ENCODE measurements around the gene NT5E.
"Not testable (repeated sequence)": the region's sequence is repeated elsewhere in the genome, so short reads cannot be mapped to it uniquely, and the experiment has no call there.

NT5E gene

GRCh38 chr6:85516168-85516567, 66.3 kb downstream of the NT5E start:
- no peak overlapping the region for H3K9ac ChIP-seq
- H3K4me3 ChIP-seq (ENCODE audit: low read depth, low read length) = no peak overlapping the region
- H3K9me3 ChIP-seq (ENCODE audit: control insufficient read depth, low read length) = no peaks in the 10 kb centered on the region
- no peak overlapping the region for H2AFZ ChIP-seq
- no peak overlapping the region for H3K4me2 ChIP-seq (ENCODE audit: low read length)
- H3K79me2 ChIP-seq = no peaks in the 10 kb centered on the region
- no peaks in the 10 kb centered on the region for H3K36me3 ChIP-seq (ENCODE audit: control insufficient read depth, insufficient read depth, low read length)
- no peaks in the 10 kb centered on the region for H3K4me1 ChIP-seq
- no peak overlapping the region for H3K27ac ChIP-seq
- TF ChIP-seq, protein P1, sequence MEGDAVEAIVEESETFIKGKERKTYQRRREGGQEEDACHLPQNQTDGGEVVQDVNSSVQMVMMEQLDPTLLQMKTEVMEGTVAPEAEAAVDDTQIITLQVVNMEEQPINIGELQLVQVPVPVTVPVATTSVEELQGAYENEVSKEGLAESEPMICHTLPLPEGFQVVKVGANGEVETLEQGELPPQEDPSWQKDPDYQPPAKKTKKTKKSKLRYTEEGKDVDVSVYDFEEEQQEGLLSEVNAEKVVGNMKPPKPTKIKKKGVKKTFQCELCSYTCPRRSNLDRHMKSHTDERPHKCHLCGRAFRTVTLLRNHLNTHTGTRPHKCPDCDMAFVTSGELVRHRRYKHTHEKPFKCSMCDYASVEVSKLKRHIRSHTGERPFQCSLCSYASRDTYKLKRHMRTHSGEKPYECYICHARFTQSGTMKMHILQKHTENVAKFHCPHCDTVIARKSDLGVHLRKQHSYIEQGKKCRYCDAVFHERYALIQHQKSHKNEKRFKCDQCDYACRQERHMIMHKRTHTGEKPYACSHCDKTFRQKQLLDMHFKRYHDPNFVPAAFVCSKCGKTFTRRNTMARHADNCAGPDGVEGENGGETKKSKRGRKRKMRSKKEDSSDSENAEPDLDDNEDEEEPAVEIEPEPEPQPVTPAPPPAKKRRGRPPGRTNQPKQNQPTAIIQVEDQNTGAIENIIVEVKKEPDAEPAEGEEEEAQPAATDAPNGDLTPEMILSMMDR (IDR thresholded peaks at IDR 0.05) = no peak
- H3K27me3 ChIP-seq (ENCODE audit: control insufficient read depth, insufficient read depth, low read length) = no peaks in the 10 kb centered on the region

DNA sequence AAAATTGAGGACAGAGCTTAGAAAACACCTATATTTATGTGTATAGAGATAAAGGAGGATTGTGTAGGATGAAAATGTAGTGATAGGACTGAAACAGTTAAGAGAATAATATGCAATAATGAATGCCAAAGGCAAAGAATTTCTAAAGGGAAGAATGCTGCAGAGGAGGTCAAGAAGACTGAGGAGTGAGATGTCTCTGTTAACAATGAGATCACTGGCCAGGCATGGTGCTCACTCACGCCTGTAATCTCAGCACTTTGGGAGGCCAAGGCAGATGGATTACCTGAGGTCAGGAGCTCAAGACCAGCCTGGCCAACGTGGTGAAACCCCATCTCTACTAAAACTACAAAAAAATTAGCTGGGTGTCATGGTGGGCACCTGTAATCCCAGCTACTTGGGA, 74.4 kb downstream of the NT5E start:
- not testable (repeated sequence) for H3K79me2 ChIP-seq; H3K4me3 ChIP-seq (ENCODE audit: low read depth, low read length); H3K27me3 ChIP-seq (ENCODE audit: control insufficient read depth, insufficient read depth, low read length); H3K4me1 ChIP-seq; H2AFZ ChIP-seq; H3K9ac ChIP-seq; H3K27ac ChIP-seq; H3K4me2 ChIP-seq (ENCODE audit: low read length); H3K36me3 ChIP-seq (ENCODE audit: control insufficient read depth, insufficient read depth, low read length); H3K9me3 ChIP-seq (ENCODE audit: control insufficient read depth, low read length)

- no peaks in the 10 kb centered on the region for H3K27me3 ChIP-seq (ENCODE audit: control insufficient read depth, insufficient read depth, low read length)
- no peaks in the 10 kb centered on the region for H3K36me3 ChIP-seq (ENCODE audit: control insufficient read depth, insufficient read depth, low read length)
- TF ChIP-seq, protein P1 (IDR thresholded peaks at IDR 0.05) = peak; percentile 59
- no peak overlapping the region for H3K9ac ChIP-seq
- no peaks in the 10 kb centered on the region for H3K9me3 ChIP-seq (ENCODE audit: control insufficient read depth, low read length)
- no peak overlapping the region for H3K27ac ChIP-seq
- H3K4me2 ChIP-seq (ENCODE audit: low read length) = no peak overlapping the region
- H3K4me1 ChIP-seq = no peaks in the 10 kb centered on the region
- H3K79me2 ChIP-seq = no peaks in the 10 kb centered on the region
- no peak overlapping the region for H2AFZ ChIP-seq
- no peak overlapping the region for H3K4me3 ChIP-seq (ENCODE audit: low read depth, low read length)
Observed at GRCh38 chr6:85537055-85537494, 87.2 kb downstream of the NT5E start.

DNA sequence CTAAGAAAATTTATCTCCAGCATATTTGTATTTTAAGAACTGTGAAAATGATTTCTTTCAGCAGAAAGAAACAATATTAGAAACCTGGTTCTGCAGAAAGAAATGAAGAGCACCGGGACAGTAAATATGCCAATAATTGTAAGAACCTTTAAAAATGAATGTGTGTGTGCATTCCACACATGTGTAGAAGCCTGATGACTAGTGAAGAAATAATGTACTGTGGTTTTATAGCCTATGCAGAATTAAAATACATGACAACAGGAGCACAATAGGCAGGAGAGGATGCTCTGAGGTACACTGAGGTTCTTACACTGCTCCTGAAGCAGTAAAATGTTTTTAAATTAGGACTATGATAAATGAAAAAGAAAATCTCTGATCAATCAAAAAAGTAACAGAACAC, 94.9 kb downstream of the NT5E start:
- Histone ChIP-seq H3K9me3 (ENCODE audit: control insufficient read depth, low read length) (no peaks in the 10 kb centered on the region), H3K9ac (no peak overlapping the region), H3K27me3 (ENCODE audit: control insufficient read depth, insufficient read depth, low read length) (no peaks in the 10 kb centered on the region), H3K36me3 (ENCODE audit: control insufficient read depth, insufficient read depth, low read length) (no peaks in the 10 kb centered on the region), H3K79me2 (no peaks in the 10 kb centered on the region), H3K27ac (no peak overlapping the region), H3K4me2 (ENCODE audit: low read length) (no peak overlapping the region), H3K4me1 (no peaks in the 10 kb centered on the region), H2AFZ (no peak overlapping the region), H3K4me3 (ENCODE audit: low read depth, low read length) (no peak overlapping the region)
- TF ChIP-seq, protein P1 (IDR thresholded peaks at IDR 0.05) = no peak

Measured in parathyroid adenoma (tissue), 2 donors.